ENCODE measurements around the gene TTBK2.
"Not testable (repeated sequence)": the region's sequence is repeated elsewhere in the genome, so short reads cannot be mapped to it uniquely, and the experiment has no call there.

Gene TTBK2

GRCh38 chr15:42920519-42921341 lies at the start of gene TTBK2:
Gene TTBK2, minus strand, starts transcription at chr15:42920778. Its CDS starts 42,161 bp downstream, at chr15:42878617.
- H3K4me3 Mint-ChIP-seq = peak within 1 kb of the TSS; percentile 96
- ATAC-seq (ENCODE audit: low read depth) (peak; percentile 92), DNase-seq (ENCODE audit: low spot score in 2 of 2) (peak; percentile 90 to 95)
- H3K9me3 Mint-ChIP-seq = no peaks in the 10 kb centered on the region
- H3K27ac Mint-ChIP-seq = peak within 1 kb of the TSS; percentile 85
- H3K36me3 Mint-ChIP-seq = no peaks in the 10 kb centered on the region
- peaks cover 20% of the 10 kb centered on the region for H3K4me1 Mint-ChIP-seq
- no peaks in the 10 kb centered on the region for H3K27me3 Mint-ChIP-seq

GRCh38 chr15:42964476-42964875 lies 43.9 kb upstream of the TTBK2 start:
- H3K27ac Mint-ChIP-seq = no peak overlapping the region
- H3K27me3 Mint-ChIP-seq = no peaks in the 10 kb centered on the region
- no peak overlapping the region for H3K4me3 Mint-ChIP-seq

GRCh38 chr15:42955518-42955917 lies 34.9 kb upstream of the TTBK2 start:
- Mint-ChIP-seq H3K9me3 (no peaks in the 10 kb centered on the region), H3K4me3 (no peak overlapping the region), H3K4me1 (no peaks in the 10 kb centered on the region), H3K36me3 (peaks cover 46% of the 10 kb centered on the region), H3K27ac (no peak overlapping the region), H3K27me3 (no peaks in the 10 kb centered on the region)
- DNase-seq (ENCODE audit: low spot score in 2 of 2) (no peak), ATAC-seq (ENCODE audit: low read depth) (no peak)

More at GRCh38 chr15:42964476-42964875, 43.9 kb upstream of the TTBK2 start:
- peaks cover 42% of the 10 kb centered on the region for H3K36me3 Mint-ChIP-seq
- no peaks in the 10 kb centered on the region for H3K4me1 Mint-ChIP-seq
- ATAC-seq (ENCODE audit: low read depth) (no peak), DNase-seq (ENCODE audit: low spot score in 2 of 2) (no peak)
- no peaks in the 10 kb centered on the region for H3K9me3 Mint-ChIP-seq

GRCh38 chr15:42954291-42954690 lies 33.7 kb upstream of the TTBK2 start:
- H3K4me3 Mint-ChIP-seq = no peak overlapping the region
- no peaks in the 10 kb centered on the region for H3K27me3 Mint-ChIP-seq
- H3K9me3 Mint-ChIP-seq = no peaks in the 10 kb centered on the region
- ATAC-seq (ENCODE audit: low read depth) (no peak), DNase-seq (ENCODE audit: low spot score in 2 of 2) (no peak)
- H3K27ac Mint-ChIP-seq = peak overlapping the region; percentile 73
- H3K4me1 Mint-ChIP-seq = no peaks in the 10 kb centered on the region
- H3K36me3 Mint-ChIP-seq = peaks cover 43% of the 10 kb centered on the region

- H3K27ac Mint-ChIP-seq; H3K27me3 Mint-ChIP-seq; DNase-seq (ENCODE audit: low spot score in 2 of 2); ATAC-seq (ENCODE audit: low read depth); H3K9me3 Mint-ChIP-seq; H3K4me1 Mint-ChIP-seq; H3K4me3 Mint-ChIP-seq: not testable (repeated sequence)
- H3K36me3 Mint-ChIP-seq = peaks cover 38% of the 10 kb centered on the region
These were observed 28.3 kb upstream of the TTBK2 start for GRCh38 chr15:42948898-42949297.

GRCh38 chr15:42940527-42940926 lies 19.9 kb upstream of the TTBK2 start:
- H3K36me3 Mint-ChIP-seq = peaks cover 6% of the 10 kb centered on the region
- no peaks in the 10 kb centered on the region for H3K4me1 Mint-ChIP-seq
- ATAC-seq (ENCODE audit: low read depth) (no peak), DNase-seq (ENCODE audit: low spot score in 2 of 2) (no peak)
- peaks cover 4% of the 10 kb centered on the region for H3K9me3 Mint-ChIP-seq
- H3K27ac Mint-ChIP-seq = no peak overlapping the region
- H3K27me3 Mint-ChIP-seq = no peaks in the 10 kb centered on the region
- no peak overlapping the region for H3K4me3 Mint-ChIP-seq

- ATAC-seq (ENCODE audit: low read depth) (no peak), DNase-seq (ENCODE audit: low spot score in 2 of 2) (no peak)
- no peak overlapping the region for H3K4me3 Mint-ChIP-seq
- peaks cover 4% of the 10 kb centered on the region for H3K9me3 Mint-ChIP-seq
- H3K27ac Mint-ChIP-seq = no peak overlapping the region
- no peaks in the 10 kb centered on the region for H3K27me3 Mint-ChIP-seq
- peaks cover 3% of the 10 kb centered on the region for H3K36me3 Mint-ChIP-seq
- H3K4me1 Mint-ChIP-seq = no peaks in the 10 kb centered on the region
These were observed 19.3 kb upstream of the TTBK2 start for GRCh38 chr15:42939841-42940240.

- ATAC-seq (ENCODE audit: low read depth) (no peak), DNase-seq (ENCODE audit: low spot score in 2 of 2) (no peak)
- H3K4me3 Mint-ChIP-seq = no peak overlapping the region
- H3K27ac Mint-ChIP-seq = no peak overlapping the region
- H3K9me3 Mint-ChIP-seq = peaks cover 4% of the 10 kb centered on the region
- H3K36me3 Mint-ChIP-seq = no peaks in the 10 kb centered on the region
- H3K27me3 Mint-ChIP-seq = no peaks in the 10 kb centered on the region
- no peaks in the 10 kb centered on the region for H3K4me1 Mint-ChIP-seq
These were observed 16.6 kb upstream of the TTBK2 start for GRCh38 chr15:42937143-42937542.

GRCh38 chr15:42933886-42934667 lies 13.5 kb upstream of the TTBK2 start:
- no peak for DNase-seq (ENCODE audit: low spot score in 2 of 2)
- H3K27me3 Mint-ChIP-seq = no peaks in the 10 kb centered on the region
- H3K9me3 Mint-ChIP-seq = peaks cover 4% of the 10 kb centered on the region
- H3K4me1 Mint-ChIP-seq = no peaks in the 10 kb centered on the region
- H3K4me3 Mint-ChIP-seq = no peak overlapping the region
- ATAC-seq (ENCODE audit: low read depth) = no peak
- H3K36me3 Mint-ChIP-seq = no peaks in the 10 kb centered on the region
- H3K27ac Mint-ChIP-seq = no peak overlapping the region

GRCh38 chr15:42932833-42933515 lies 12.4 kb upstream of the TTBK2 start:
- no peak overlapping the region for H3K27ac Mint-ChIP-seq
- no peaks in the 10 kb centered on the region for H3K27me3 Mint-ChIP-seq
- ATAC-seq (ENCODE audit: low read depth) (no peak), DNase-seq (ENCODE audit: low spot score in 2 of 2) (no peak)
- no peaks in the 10 kb centered on the region for H3K36me3 Mint-ChIP-seq
- H3K9me3 Mint-ChIP-seq = peaks cover 2% of the 10 kb centered on the region
- H3K4me1 Mint-ChIP-seq = no peaks in the 10 kb centered on the region
- no peak overlapping the region for H3K4me3 Mint-ChIP-seq

GRCh38 chr15:42931702-42932486 lies 11.3 kb upstream of the TTBK2 start:
- H3K27ac Mint-ChIP-seq = no peak overlapping the region
- ATAC-seq (ENCODE audit: low read depth) = no peak

GRCh38 chr15:42929306-42929848 lies 8.8 kb upstream of the TTBK2 start:
- H3K9me3 Mint-ChIP-seq = no peaks in the 10 kb centered on the region
- H3K27ac Mint-ChIP-seq = no peak overlapping the region
- no peak overlapping the region for H3K4me3 Mint-ChIP-seq
- H3K4me1 Mint-ChIP-seq = no peaks in the 10 kb centered on the region
- H3K36me3 Mint-ChIP-seq = no peaks in the 10 kb centered on the region
- ATAC-seq (ENCODE audit: low read depth) = no peak
- H3K27me3 Mint-ChIP-seq = no peaks in the 10 kb centered on the region
- no peak for DNase-seq (ENCODE audit: low spot score in 2 of 2)

More at GRCh38 chr15:42931702-42932486, 11.3 kb upstream of the TTBK2 start:
- no peaks in the 10 kb centered on the region for H3K9me3 Mint-ChIP-seq
- no peaks in the 10 kb centered on the region for H3K36me3 Mint-ChIP-seq
- H3K4me1 Mint-ChIP-seq = no peaks in the 10 kb centered on the region
- DNase-seq (ENCODE audit: low spot score in 2 of 2) = no peak
- no peak overlapping the region for H3K4me3 Mint-ChIP-seq
- H3K27me3 Mint-ChIP-seq = no peaks in the 10 kb centered on the region

GRCh38 chr15:42921342-42921731 lies 759 bp upstream of the TTBK2 start:
- ATAC-seq (ENCODE audit: low read depth) (no peak), DNase-seq (ENCODE audit: low spot score in 2 of 2) (peak; percentile 30 to 41)
- H3K27ac Mint-ChIP-seq = peak overlapping the region; percentile 77
- peaks cover 16% of the 10 kb centered on the region for H3K4me1 Mint-ChIP-seq
- no peaks in the 10 kb centered on the region for H3K9me3 Mint-ChIP-seq
- H3K36me3 Mint-ChIP-seq = no peaks in the 10 kb centered on the region
- peak overlapping the region; percentile 96 for H3K4me3 Mint-ChIP-seq
- H3K27me3 Mint-ChIP-seq = no peaks in the 10 kb centered on the region
